ENCODE data around the gene TOR1AIP2. TPM values are rescaled to one million over a fixed set of nuclear protein-coding genes. Genes with fewer than 3 reads are reported as not detected.

Gene TOR1AIP2
- total and polyA plus RNA-seq, 2 of the 8 experiments (the other 6 are each of a cell fraction or from before 2014, with no cell fraction given) = 12.1 to 75.2 TPM

DNA sequence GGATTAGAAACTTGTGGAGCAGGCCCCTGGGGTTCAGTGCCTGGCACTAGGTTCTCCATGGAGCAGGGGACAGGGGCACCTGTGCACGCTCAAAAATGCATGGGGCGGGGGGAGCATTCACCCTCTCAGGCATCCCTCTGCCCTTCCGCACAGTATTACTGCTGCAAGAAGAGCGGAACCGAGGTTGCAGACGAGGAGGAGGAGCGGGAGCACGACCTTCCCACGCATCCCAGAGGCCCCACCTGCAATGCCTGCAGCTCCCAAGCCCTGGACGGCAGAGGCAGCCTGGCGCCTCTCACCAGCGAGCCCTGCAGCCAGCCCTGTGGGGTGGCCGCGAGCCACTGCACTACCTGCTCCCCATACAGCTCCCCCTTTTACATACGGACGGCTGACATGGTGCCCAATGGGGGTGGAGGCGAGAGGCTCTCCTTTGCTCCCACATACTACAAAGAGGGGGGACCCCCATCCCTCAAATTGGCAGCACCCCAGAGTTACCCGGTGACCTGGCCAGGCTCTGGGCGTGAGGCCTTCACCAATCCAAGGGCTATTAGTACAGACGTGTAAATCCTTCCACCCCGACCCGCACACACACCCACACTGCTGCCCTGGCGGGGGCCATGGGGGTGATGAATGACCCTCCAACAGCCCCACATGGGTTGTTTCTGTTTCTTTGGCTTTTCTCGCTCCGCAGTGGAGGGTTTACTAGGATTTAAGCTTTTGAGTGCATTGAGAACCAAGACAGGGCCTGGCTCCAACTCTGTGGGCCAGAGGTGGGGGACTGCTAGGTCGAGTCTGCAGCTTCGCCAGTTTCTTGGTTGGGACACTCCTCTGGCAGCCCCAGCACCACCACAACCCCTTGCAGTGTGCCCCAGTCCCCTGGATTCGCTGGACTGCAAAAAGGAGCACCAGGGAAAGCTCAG lies 63.7 kb downstream of the TOR1AIP2 start:
- H4K5ac ChIP-seq (ENCODE audit: insufficient read length, low read depth, low read length) = no peak overlapping the region
- H3K27ac ChIP-seq (ENCODE audit: low read depth, low read length) = no peak overlapping the region
- H2BK20ac ChIP-seq (ENCODE audit: low read length) = no peak overlapping the region
- H3K18ac ChIP-seq (ENCODE audit: extremely low read depth, low read length) = no peak overlapping the region
- peak overlapping the region in 3 of 4 experiments; percentile 50 to 67 (median 65); a peak in 7 of 8 replicates for H3K4me3 ChIP-seq (ENCODE audit: extremely low read depth in 1 of 4, insufficient read depth in 2 of 4, low read depth in 3 of 4, low read length in 4 of 4)
- no peaks in the 10 kb centered on the region for H3K79me2 ChIP-seq (ENCODE audit: control insufficient read depth in 1 of 2, insufficient read depth in 2 of 2, low read length in 2 of 2)
- FAIRE-seq (no peak), DNase-seq (ENCODE audit: low read depth in 1 of 2, low spot score in 2 of 2) (no peak)
- H3K36me3 ChIP-seq (ENCODE audit: control insufficient read depth in 2 of 4, insufficient read depth in 4 of 4, low read length in 3 of 4) = no peaks in the 10 kb centered on the region
- H3K23me2 ChIP-seq (ENCODE audit: low read depth, low read length) = peaks cover 11% of the 10 kb centered on the region
- no peak overlapping the region for H2BK12ac ChIP-seq (ENCODE audit: low read depth, low read length)
- H3K9me3 ChIP-seq (ENCODE audit: insufficient read depth in 2 of 2, low read depth in 1 of 2, low read length in 1 of 2) = no peaks in the 10 kb centered on the region
- no peak overlapping the region for H3K56ac ChIP-seq (replicated peaks; ENCODE audit: insufficient read length, low read depth, low read length)
- no peak overlapping the region for H3K9ac ChIP-seq (replicated peaks in 1 of 4; ENCODE audit: extremely low read depth in 1 of 4, low read depth in 3 of 4, low read length in 3 of 4)
- no peak overlapping the region for H2BK5ac ChIP-seq (ENCODE audit: low read depth, low read length)
- no peaks in the 10 kb centered on the region for H3K79me1 ChIP-seq (ENCODE audit: low read depth, low read length)
- no peak overlapping the region for H3K14ac ChIP-seq (ENCODE audit: insufficient read length)
- ChIA-PET CTCF (ENCODE audit: partially characterized antibody) (interaction anchor here (0.6 to 16.2 kb wide), 63 partner anchors 8 to 647 kb away, joined by 3 to 595 read pairs (median 5); partner anchors contain the start of genes FAM163A and TOR1AIP1), POLR2A (ENCODE audit: partially characterized antibody) (interaction anchor here (1.0 kb wide), 1 partner anchor 17 kb away, joined by 4 read pairs; no protein-coding TSS in a partner anchor)
- H3K27me3 ChIP-seq (replicated peaks in 1 of 4; ENCODE audit: control insufficient read depth in 3 of 4, extremely low read depth in 1 of 4, insufficient read depth in 3 of 4, low read length in 3 of 4) = peaks cover 0 to 17% (median 14%) of the 10 kb centered on the region in 4 experiments; a peak in 6 of 7 replicates
- H4K20me1 ChIP-seq (replicated peaks in 1 of 2; ENCODE audit: control insufficient read depth in 1 of 2, insufficient read depth in 2 of 2, low read length in 2 of 2) = no peaks in the 10 kb centered on the region
- no peak overlapping the region for H2AK5ac ChIP-seq (ENCODE audit: low read depth, low read length)
- H2BK120ac ChIP-seq (replicated peaks; ENCODE audit: low read depth, low read length) = no peak overlapping the region
- no peak overlapping the region; the same call in none of the 2 replicates for H4K8ac ChIP-seq (ENCODE audit: extremely low read depth, insufficient read depth, low read length)
- WGBS, 2 experiments (ENCODE audit: extremely low coverage in 1 of 2, insufficient coverage in 1 of 2, insufficient read length in 1 of 2, insufficient replicate concordance in 2 of 2, low coverage in 1 of 2, low lambda C conversion rate in 2 of 2, missing lambda C conversion rate in 1 of 2) = 85% methylated on average over 28 of the region's 28 CpGs; no CpG with 5 or more reads in 1 of the 2 experiments
- no peak overlapping the region for H3K23ac ChIP-seq (ENCODE audit: insufficient read length)
- H4K91ac ChIP-seq (replicated peaks; ENCODE audit: insufficient read length, low read length) = no peak overlapping the region
- H3K4me2 ChIP-seq (ENCODE audit: insufficient read depth in 1 of 2, low read depth in 2 of 2, low read length in 2 of 2) = peak overlapping the region; percentile 90 to 100
- no peak overlapping the region for H3K4ac ChIP-seq (replicated peaks; ENCODE audit: insufficient read length, low read depth, low read length)
- H2BK15ac ChIP-seq (ENCODE audit: low read length) = no peak overlapping the region
- peak overlapping the region; percentile 99 for H2AFZ ChIP-seq (ENCODE audit: low read length)
- H3K4me1 ChIP-seq (replicated peaks in 1 of 4; ENCODE audit: control insufficient read depth in 3 of 4, insufficient read depth in 4 of 4, low read length in 3 of 4) = peaks cover 4 to 12% (median 5%) of the 10 kb centered on the region in 4 experiments
- no peak for TF ChIP-seq SIX5 (IDR thresholded peaks at IDR 0.05; ENCODE audit: low read depth, low read length)
- TF ChIP-seq POU5F1 (IDR thresholded peaks at IDR 0.05; ENCODE audit: low read depth, low read length) = no peak
- TF ChIP-seq KDM1A (IDR thresholded peaks at IDR 0.05; ENCODE audit: borderline replicate concordance, low read length) = no peak
- TF ChIP-seq JUND (IDR thresholded peaks at IDR 0.05; ENCODE audit: low read length) = no peak
- no peak for TF ChIP-seq ZNF274 (IDR thresholded peaks at IDR 0.05; ENCODE audit: borderline replicate concordance, extremely low read depth, low read length)
- TF ChIP-seq NRF1 (IDR thresholded peaks at IDR 0.05; ENCODE audit: low read depth, low read length) = no peak
- TF ChIP-seq, protein P1, sequence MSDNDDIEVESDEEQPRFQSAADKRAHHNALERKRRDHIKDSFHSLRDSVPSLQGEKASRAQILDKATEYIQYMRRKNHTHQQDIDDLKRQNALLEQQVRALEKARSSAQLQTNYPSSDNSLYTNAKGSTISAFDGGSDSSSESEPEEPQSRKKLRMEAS (IDR thresholded peaks at IDR 0.05) = no peak
- TF ChIP-seq JUN (IDR thresholded peaks at IDR 0.05; ENCODE audit: low read depth, low read length) = no peak
- TF ChIP-seq BACH1 (IDR thresholded peaks at IDR 0.05; ENCODE audit: low read length) = no peak
- no peak for TF ChIP-seq SIN3A (conservative IDR thresholded peaks at IDR 0.05 in 1 of 2, IDR thresholded peaks at IDR 0.05 in 1 of 2; ENCODE audit: low read depth in 1 of 2, low read length in 2 of 2)
- TF ChIP-seq HDAC6 (IDR thresholded peaks at IDR 0.05; ENCODE audit: low read depth, low read length) = no peak
- no peak for TF ChIP-seq SIRT6 (IDR thresholded peaks at IDR 0.05; ENCODE audit: low read length)

All from H1 (cell line).